GM12878 (cell line): Measurements from ENCODE around the gene TTC39C. TPM values are rescaled to one million over a fixed set of nuclear protein-coding genes. Genes with fewer than 3 reads are reported as not detected.

ENCODE experiments used
- CBX5 ChIP-seq: sonication (generic); IDR thresholded peaks from 2 replicates; pipeline ENCODE4 v1.6.1; 2016; ENCODE audit warnings: low read depth, moderate library complexity, mild to moderate bottlenecking, inconsistent platforms
- CREB1 ChIP-seq: IDR thresholded peaks from 2 replicates; pipeline ENCODE4 v1.6.1; 2012; ENCODE audit warnings: low read depth, mild to moderate bottlenecking, inconsistent platforms
- E2F8 ChIP-seq: fragments of 450-650 bp; IDR thresholded peaks from 2 replicates; pipeline ENCODE4 v1.6.1; 2018; ENCODE audit warnings: mild to moderate bottlenecking, low read depth, moderate library complexity; ENCODE audit not compliant: partially characterized antibody
- HCFC1 ChIP-seq: fragments of 150-350 bp; IDR thresholded peaks from 2 replicates; pipeline ENCODE4 v1.6.1; 2014; ENCODE audit warnings: low read length
- NFXL1 ChIP-seq: fragments of 450-650 bp; IDR thresholded peaks from 2 replicates; pipeline ENCODE4 v1.6.1; 2017; ENCODE audit warnings: antibody characterized with exemption, mild to moderate bottlenecking, borderline replicate concordance
- RBBP5 ChIP-seq: fragments of 200-600 bp; sonication (generic); conservative IDR thresholded peaks from 2 replicates; pipeline ENCODE4 v1.6.1; 2016
- SP1 ChIP-seq: IDR thresholded peaks from one replicate; pipeline ENCODE4 v1.6.1; 2011; ENCODE audit warnings: low read depth, low read length
- polyA plus RNA-seq, 11 experiments: library from polyadenylated mRNA; depleted of rRNA in 4 of 11; unstranded in 6 of 11; stranded (reverse) in 5 of 11; fragments of >200 nt; fragmentation: Nextera tagmentation in 4 of 11; fragmentation: Illumina TruSeq in 1 of 11; extraction: Ambion mirVana in 4 of 11; extraction: Trizol in 1 of 11; gene quantifications; 1 replicate in 1 of 11; 2 replicates in 10 of 11; pipeline versions ENCODE4 v1.2.1 to v1.2.3, GENCODE V29; 2011 to 2016; ENCODE audit warnings: inconsistent platforms in 2 of 11, missing spikeins in 2 of 11, low read depth in 1 of 11
- total RNA-seq, 4 experiments: library from RNA; depleted of rRNA in 3 of 4; stranded (reverse); fragments of >200 nt in 3 of 4; fragmentation: Illumina TruSeq in 1 of 4; extraction: Trizol in 1 of 4; gene quantifications; 2 replicates each; pipeline versions ENCODE4 v1.2.1 to v1.2.3, GENCODE V29; 2013 to 2021
- TF ChIP-seq, protein P1 (sequence below): IDR thresholded peaks from 2 replicates; pipeline ENCODE4 v1.6.1; 2012; ENCODE audit warnings: improper control_type of control experiment, low read depth, low read length; ENCODE audit not compliant: insufficient replicate concordance
- TF ChIP-seq, protein P2 (sequence below): fragments of 450-650 bp; formaldehyde crosslinking; IDR thresholded peaks from 2 replicates; pipeline ENCODE4 v1.4.0; 2020; ENCODE audit warnings: mild to moderate bottlenecking, moderate library complexity

Gene TTC39C
- total and polyA plus RNA-seq, 10 of the 15 experiments (the other 5 are each of a cell fraction or from before 2014, with no cell fraction given) = 21.1 to 91.0 (median 64.8) TPM

DNA sequence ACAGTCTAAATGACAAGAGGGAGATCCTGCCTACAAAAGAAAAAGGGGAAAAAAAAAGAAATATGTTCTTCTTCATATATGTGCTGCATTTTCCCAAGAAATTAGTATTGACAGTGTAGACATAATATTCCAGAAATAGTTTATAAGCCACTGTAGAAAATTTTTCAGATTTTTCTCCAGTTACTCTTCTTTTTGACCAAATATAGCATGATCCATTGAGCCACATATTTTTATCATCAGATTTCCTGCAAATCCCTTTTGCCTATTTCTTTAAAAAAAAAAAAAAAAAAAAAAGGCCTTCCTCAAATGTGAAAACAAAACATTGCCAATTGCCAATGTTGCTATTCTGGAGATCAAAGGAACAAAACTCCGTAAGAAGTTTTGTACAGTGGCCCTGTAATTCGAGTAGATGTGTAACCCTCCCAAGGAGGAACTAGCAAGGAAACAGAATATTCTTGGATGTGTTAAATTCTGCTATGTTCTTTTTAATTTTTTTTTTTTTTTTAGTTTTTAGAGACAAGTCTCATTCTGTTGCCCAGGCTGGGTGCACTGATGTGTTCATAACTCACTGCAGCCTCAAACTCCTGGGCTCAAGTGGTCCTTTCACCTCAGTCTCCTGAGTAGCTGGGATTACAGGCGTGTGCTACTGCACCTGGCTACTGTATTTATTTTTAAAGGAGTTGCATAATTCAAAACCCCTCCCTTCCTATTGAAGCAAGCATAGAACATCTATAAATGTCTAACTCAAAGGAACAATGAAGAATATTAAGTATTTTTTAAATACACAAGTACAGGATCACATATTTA, 111.8 kb downstream of the TTC39C start (continued):
- TF ChIP-seq, protein P1, sequence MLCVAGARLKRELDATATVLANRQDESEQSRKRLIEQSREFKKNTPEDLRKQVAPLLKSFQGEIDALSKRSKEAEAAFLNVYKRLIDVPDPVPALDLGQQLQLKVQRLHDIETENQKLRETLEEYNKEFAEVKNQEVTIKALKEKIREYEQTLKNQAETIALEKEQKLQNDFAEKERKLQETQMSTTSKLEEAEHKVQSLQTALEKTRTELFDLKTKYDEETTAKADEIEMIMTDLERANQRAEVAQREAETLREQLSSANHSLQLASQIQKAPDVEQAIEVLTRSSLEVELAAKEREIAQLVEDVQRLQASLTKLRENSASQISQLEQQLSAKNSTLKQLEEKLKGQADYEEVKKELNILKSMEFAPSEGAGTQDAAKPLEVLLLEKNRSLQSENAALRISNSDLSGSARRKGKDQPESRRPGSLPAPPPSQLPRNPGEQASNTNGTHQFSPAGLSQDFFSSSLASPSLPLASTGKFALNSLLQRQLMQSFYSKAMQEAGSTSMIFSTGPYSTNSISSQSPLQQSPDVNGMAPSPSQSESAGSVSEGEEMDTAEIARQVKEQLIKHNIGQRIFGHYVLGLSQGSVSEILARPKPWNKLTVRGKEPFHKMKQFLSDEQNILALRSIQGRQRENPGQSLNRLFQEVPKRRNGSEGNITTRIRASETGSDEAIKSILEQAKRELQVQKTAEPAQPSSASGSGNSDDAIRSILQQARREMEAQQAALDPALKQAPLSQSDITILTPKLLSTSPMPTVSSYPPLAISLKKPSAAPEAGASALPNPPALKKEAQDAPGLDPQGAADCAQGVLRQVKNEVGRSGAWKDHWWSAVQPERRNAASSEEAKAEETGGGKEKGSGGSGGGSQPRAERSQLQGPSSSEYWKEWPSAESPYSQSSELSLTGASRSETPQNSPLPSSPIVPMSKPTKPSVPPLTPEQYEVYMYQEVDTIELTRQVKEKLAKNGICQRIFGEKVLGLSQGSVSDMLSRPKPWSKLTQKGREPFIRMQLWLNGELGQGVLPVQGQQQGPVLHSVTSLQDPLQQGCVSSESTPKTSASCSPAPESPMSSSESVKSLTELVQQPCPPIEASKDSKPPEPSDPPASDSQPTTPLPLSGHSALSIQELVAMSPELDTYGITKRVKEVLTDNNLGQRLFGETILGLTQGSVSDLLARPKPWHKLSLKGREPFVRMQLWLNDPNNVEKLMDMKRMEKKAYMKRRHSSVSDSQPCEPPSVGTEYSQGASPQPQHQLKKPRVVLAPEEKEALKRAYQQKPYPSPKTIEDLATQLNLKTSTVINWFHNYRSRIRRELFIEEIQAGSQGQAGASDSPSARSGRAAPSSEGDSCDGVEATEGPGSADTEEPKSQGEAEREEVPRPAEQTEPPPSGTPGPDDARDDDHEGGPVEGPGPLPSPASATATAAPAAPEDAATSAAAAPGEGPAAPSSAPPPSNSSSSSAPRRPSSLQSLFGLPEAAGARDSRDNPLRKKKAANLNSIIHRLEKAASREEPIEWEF = no peak
- no peak for TF ChIP-seq CBX5
- no peak for TF ChIP-seq SP1
- TF ChIP-seq E2F8 = no peak
- TF ChIP-seq HCFC1 = no peak
- no peak for TF ChIP-seq NFXL1
- TF ChIP-seq, protein P2, sequence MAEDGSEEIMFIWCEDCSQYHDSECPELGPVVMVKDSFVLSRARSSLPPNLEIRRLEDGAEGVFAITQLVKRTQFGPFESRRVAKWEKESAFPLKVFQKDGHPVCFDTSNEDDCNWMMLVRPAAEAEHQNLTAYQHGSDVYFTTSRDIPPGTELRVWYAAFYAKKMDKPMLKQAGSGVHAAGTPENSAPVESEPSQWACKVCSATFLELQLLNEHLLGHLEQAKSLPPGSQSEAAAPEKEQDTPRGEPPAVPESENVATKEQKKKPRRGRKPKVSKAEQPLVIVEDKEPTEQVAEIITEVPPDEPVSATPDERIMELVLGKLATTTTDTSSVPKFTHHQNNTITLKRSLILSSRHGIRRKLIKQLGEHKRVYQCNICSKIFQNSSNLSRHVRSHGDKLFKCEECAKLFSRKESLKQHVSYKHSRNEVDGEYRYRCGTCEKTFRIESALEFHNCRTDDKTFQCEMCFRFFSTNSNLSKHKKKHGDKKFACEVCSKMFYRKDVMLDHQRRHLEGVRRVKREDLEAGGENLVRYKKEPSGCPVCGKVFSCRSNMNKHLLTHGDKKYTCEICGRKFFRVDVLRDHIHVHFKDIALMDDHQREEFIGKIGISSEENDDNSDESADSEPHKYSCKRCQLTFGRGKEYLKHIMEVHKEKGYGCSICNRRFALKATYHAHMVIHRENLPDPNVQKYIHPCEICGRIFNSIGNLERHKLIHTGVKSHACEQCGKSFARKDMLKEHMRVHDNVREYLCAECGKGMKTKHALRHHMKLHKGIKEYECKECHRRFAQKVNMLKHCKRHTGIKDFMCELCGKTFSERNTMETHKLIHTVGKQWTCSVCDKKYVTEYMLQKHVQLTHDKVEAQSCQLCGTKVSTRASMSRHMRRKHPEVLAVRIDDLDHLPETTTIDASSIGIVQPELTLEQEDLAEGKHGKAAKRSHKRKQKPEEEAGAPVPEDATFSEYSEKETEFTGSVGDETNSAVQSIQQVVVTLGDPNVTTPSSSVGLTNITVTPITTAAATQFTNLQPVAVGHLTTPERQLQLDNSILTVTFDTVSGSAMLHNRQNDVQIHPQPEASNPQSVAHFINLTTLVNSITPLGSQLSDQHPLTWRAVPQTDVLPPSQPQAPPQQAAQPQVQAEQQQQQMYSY (CRISPR knock-in tag) = no peak
- no peak for TF ChIP-seq CREB1
- no peak for TF ChIP-seq RBBP5
